T1000 (cell line): ENCODE measurements around the gene SMIM1.
A peak's percentile ranks its signal among the peaks of the same experiment; 100 is the strongest.
"Not testable (repeated sequence)": the region's sequence is repeated elsewhere in the genome, so short reads cannot be mapped to it uniquely, and the experiment has no call there.

Source experiments
- DNase-seq: peaks from one replicate; lab custom pipeline; 2025; ENCODE audit warnings: mixed read lengths; lab: John Stamatoyannopoulos, UW

SMIM1 gene

GRCh38 chr1:3796215-3797061 is 23.9 kb downstream of the SMIM1 start, which contains the start of gene LRRC47:
Gene LRRC47, minus strand, starts transcription at chr1:3796498. Its CDS starts 22 bp downstream, at chr1:3796476.
- peak; percentile 84 for DNase-seq

GRCh38 chr1:3799976-3800685 is 27.6 kb downstream of the SMIM1 start:
- no peak for DNase-seq

- DNase-seq: not testable (repeated sequence)
Measured at GRCh38 chr1:3800795-3801194, 28.2 kb downstream of the SMIM1 start.

- DNase-seq: no peak
Measured at GRCh38 chr1:3803905-3804626, 31.5 kb downstream of the SMIM1 start.

- not testable (repeated sequence) for DNase-seq
Measured at GRCh38 chr1:3804627-3804944, 32.0 kb downstream of the SMIM1 start.

GRCh38 chr1:3805038-3805437 is 32.5 kb downstream of the SMIM1 start:
- DNase-seq: no peak

GRCh38 chr1:3807769-3808168 is 35.2 kb downstream of the SMIM1 start:
- DNase-seq: no peak

- no peak for DNase-seq
Measured at GRCh38 chr1:3809680-3810079, 37.1 kb downstream of the SMIM1 start.

- not testable (repeated sequence) for DNase-seq
Measured at GRCh38 chr1:3810149-3810761, 37.7 kb downstream of the SMIM1 start.

- no peak for DNase-seq
Measured at GRCh38 chr1:3811595-3811911, 39.0 kb downstream of the SMIM1 start.

- DNase-seq: no peak
Measured at GRCh38 chr1:3814065-3814464, 41.5 kb downstream of the SMIM1 start.

- no peak for DNase-seq
Measured at GRCh38 chr1:3814771-3815561, 42.4 kb downstream of the SMIM1 start.

- DNase-seq: no peak
Measured at GRCh38 chr1:3816331-3817137, 44.0 kb downstream of the SMIM1 start.

- no peak for DNase-seq
Measured at GRCh38 chr1:3817138-3817740, 44.7 kb downstream of the SMIM1 start.

GRCh38 chr1:3817821-3818597 is 45.5 kb downstream of the SMIM1 start:
- DNase-seq: no peak

GRCh38 chr1:3819771-3820200 is 47.2 kb downstream of the SMIM1 start:
- DNase-seq: no peak

GRCh38 chr1:3820316-3820715 is 47.8 kb downstream of the SMIM1 start:
- DNase-seq: no peak

GRCh38 chr1:3821004-3821403 is 48.5 kb downstream of the SMIM1 start:
- no peak for DNase-seq

GRCh38 chr1:3821447-3821846 is 48.9 kb downstream of the SMIM1 start:
- no peak for DNase-seq
